Measurements from ENCODE around the gene ARHGAP40.

ARHGAP40 gene

DNA sequence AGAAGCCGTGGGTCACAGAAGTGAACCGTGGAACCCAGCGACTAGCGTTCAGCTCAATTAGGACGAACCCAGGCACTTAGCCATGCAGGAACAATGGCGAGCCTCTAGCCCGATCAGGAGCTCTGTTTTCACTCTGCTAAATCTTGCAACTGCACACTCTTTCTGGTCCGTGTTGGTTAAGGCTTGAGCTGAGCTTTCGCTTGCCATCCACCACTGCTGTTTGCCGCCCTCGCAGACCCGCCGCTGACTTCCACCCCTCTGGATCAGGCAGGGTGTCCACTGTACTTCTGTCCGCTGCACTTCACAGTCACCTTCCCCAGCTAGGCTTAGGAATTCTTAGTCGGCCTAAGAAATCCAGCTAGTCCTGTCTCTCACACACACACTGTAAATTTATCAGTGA is 96.9 kb downstream of the ARHGAP40 start:
- H3K4me3 ChIP-seq (ENCODE audit: low read depth in 1 of 2, low read length in 2 of 2), result no peak overlapping the region
- H3K27me3 ChIP-seq (ENCODE audit: control insufficient read depth in 1 of 2, insufficient read depth in 2 of 2, low read length in 2 of 2), result peaks cover 0 to 9% of the 10 kb centered on the region in 2 donors
- no peak overlapping the region for H3K9ac ChIP-seq (ENCODE audit: low read length)
- no peaks in the 10 kb centered on the region for H3K4me1 ChIP-seq (ENCODE audit: insufficient read depth, low read length)
- no peak overlapping the region for H3K27ac ChIP-seq (ENCODE audit: low read depth, low read length)
- H3K9me3 ChIP-seq (ENCODE audit: low read length), result no peaks in the 10 kb centered on the region
- no peaks in the 10 kb centered on the region for H3K36me3 ChIP-seq (ENCODE audit: insufficient read depth, low read length)

DNA sequence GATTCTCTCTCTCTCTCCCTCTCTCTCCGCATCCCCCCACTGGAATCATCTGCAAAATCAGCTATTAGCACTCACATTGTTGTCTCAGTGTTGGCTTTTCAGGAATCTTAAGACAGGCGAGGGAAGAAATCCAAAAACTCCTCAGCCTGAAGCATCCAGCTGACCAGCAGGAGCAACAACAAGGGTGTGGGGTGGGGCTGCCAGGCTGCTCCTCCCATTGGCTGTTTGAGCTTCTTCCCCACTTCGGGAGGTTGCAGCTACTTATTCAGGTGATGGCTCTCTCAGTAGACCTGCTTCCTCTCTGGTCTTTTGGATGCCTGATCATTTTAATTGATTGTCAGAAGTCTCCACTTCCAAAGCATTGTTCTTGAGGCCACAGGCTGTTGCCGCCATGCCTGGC is 98.5 kb downstream of the ARHGAP40 start:
- no peaks in the 10 kb centered on the region for H3K36me3 ChIP-seq (ENCODE audit: insufficient read depth, low read length)
- H3K27me3 ChIP-seq (ENCODE audit: control insufficient read depth in 1 of 2, insufficient read depth in 2 of 2, low read length in 2 of 2), result peaks cover 0 to 9% of the 10 kb centered on the region in 2 donors
- H3K9ac ChIP-seq (ENCODE audit: low read length), result no peak overlapping the region
- H3K27ac ChIP-seq (ENCODE audit: low read depth, low read length), result no peak overlapping the region
- no peak overlapping the region for H3K4me3 ChIP-seq (ENCODE audit: low read depth in 1 of 2, low read length in 2 of 2)
- no peaks in the 10 kb centered on the region for H3K9me3 ChIP-seq (ENCODE audit: low read length)
- H3K4me1 ChIP-seq (ENCODE audit: insufficient read depth, low read length), result no peaks in the 10 kb centered on the region

Measured in muscle layer of colon (tissue), 2 donors.